SU-DHL-6 (cell line): Measurements from ENCODE around the gene BANF1.

Source experiments
- CTCF ChIP-seq: fragments of 200-600 bp; sonication (generic); IDR thresholded peaks from one replicate; pipeline ENCODE4 v1.5.1; 2017; ENCODE audit warnings: antibody characterized with exemption, mild to moderate bottlenecking, low read length, moderate library complexity; ENCODE audit not compliant: insufficient read depth, poor library complexity, severe bottlenecking
- EZH2phosphoT487 ChIP-seq: fragments of 200-600 bp; sonication (generic), shearing (Covaris generic); conservative IDR thresholded peaks from 2 replicates; pipeline ENCODE4 v1.6.1; 2018; ENCODE audit warnings: mild to moderate bottlenecking, antibody characterized with exemption, low read length, moderate library complexity, mixed read lengths

GRCh38 chr11:66042996-66043906 lies 40.9 kb downstream of the BANF1 start:
- TF ChIP-seq CTCF (no peak), EZH2phosphoT487 (no peak)
